ENCODE results near the gene EDRF1. TPM values are rescaled to one million over a fixed set of nuclear protein-coding genes. Genes with fewer than 3 reads are reported as not detected.

Gene EDRF1
- total RNA-seq, 3 donors from 2014 or later (not counting 1 experiment from before 2014, with no cell fraction given): 40.6 to 66.2 (median 57.5) TPM

- H3K36me3 ChIP-seq (ENCODE audit: control insufficient read depth, insufficient read depth, low read length): no peaks in the 10 kb centered on the region
- WGBS (ENCODE audit: insufficient coverage): 91% methylated on average over 11 of the region's 11 CpGs
- H3K4me3 ChIP-seq (ENCODE audit: low read length): no peak overlapping the region
- intact Hi-C loops (cut with micrococcal nuclease): no loop called here
- Mint-ChIP-seq H3K9me3 (no peaks in the 10 kb centered on the region), H3K36me3 (no peaks in the 10 kb centered on the region), H3K27me3 (ENCODE audit: low read depth in 2 of 2) (no peaks in the 10 kb centered on the region), H3K4me1 (peaks cover 0 to 2% of the 10 kb centered on the region in 2 donors), H3K4me3 (no peak overlapping the region), H3K27ac (no peak overlapping the region)
- no peak for TF ChIP-seq CTCF (IDR thresholded peaks at IDR 0.05)
- H3K27me3 ChIP-seq (ENCODE audit: control insufficient read depth, insufficient read depth, low read length): no peaks in the 10 kb centered on the region
- H3K4me1 ChIP-seq (ENCODE audit: control insufficient read depth, insufficient read depth, low read length): peaks cover 2% of the 10 kb centered on the region
- no peak for DNase-seq
- no peaks in the 10 kb centered on the region for H3K9me3 ChIP-seq (ENCODE audit: control insufficient read depth, insufficient read depth, low read length)
- ATAC-seq: no peak
- no peak overlapping the region for H3K27ac ChIP-seq (ENCODE audit: low read length)
Measured at GRCh38 chr10:125782054-125782453, 62.5 kb downstream of the EDRF1 start.

DNA sequence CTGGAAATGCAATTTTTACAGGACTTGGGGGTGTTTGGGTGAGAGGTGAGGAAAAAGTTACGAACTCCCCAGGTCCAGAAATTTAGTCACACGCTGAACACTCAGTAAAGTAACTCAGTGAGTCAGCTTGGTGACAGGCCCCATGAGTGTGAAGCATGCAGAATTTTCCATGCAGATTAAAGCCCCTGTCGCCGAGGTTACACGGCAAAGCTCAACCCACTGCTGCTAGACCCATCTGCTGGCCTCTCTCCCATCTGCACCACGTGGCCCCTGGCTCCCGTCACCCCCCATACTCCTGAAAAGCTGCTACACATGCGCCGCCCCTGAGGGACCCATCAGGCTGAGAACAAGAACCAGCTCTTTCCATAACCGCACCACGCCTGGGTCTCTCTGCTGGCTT lies 63.1 kb downstream of the EDRF1 start:
- no peaks in the 10 kb centered on the region for H3K36me3 Mint-ChIP-seq
- no peak for TF ChIP-seq CTCF (IDR thresholded peaks at IDR 0.05)
- H3K4me1 Mint-ChIP-seq: peaks cover 4 to 7% of the 10 kb centered on the region in 2 donors
- H3K9me3 Mint-ChIP-seq: no peaks in the 10 kb centered on the region
- no peaks in the 10 kb centered on the region for H3K27me3 ChIP-seq (ENCODE audit: control insufficient read depth, insufficient read depth, low read length)
- no peak for DNase-seq
- H3K27ac ChIP-seq (ENCODE audit: low read length): no peak overlapping the region
- peaks cover 6% of the 10 kb centered on the region for H3K4me1 ChIP-seq (ENCODE audit: control insufficient read depth, insufficient read depth, low read length)
- ATAC-seq: no peak
- WGBS (ENCODE audit: insufficient coverage): 94% methylated on average over 11 of the region's 11 CpGs
- intact Hi-C loops (cut with micrococcal nuclease): no loop called here
- peak overlapping the region in 1 of 2 donors; percentile 33 for H3K27ac Mint-ChIP-seq
- no peak overlapping the region for H3K4me3 ChIP-seq (ENCODE audit: low read length)
- no peaks in the 10 kb centered on the region for H3K27me3 Mint-ChIP-seq (ENCODE audit: low read depth in 2 of 2)
- no peaks in the 10 kb centered on the region for H3K36me3 ChIP-seq (ENCODE audit: control insufficient read depth, insufficient read depth, low read length)
- H3K9me3 ChIP-seq (ENCODE audit: control insufficient read depth, insufficient read depth, low read length): no peaks in the 10 kb centered on the region
- no peak overlapping the region for H3K4me3 Mint-ChIP-seq

GRCh38 chr10:125783408-125783807 lies 63.9 kb downstream of the EDRF1 start:
- no peak overlapping the region for H3K27ac ChIP-seq (ENCODE audit: low read length)
- intact Hi-C loops (cut with micrococcal nuclease): no loop called here
- DNase-seq (no peak), ATAC-seq (no peak)
- Mint-ChIP-seq H3K27me3 (ENCODE audit: low read depth in 2 of 2) (no peaks in the 10 kb centered on the region), H3K36me3 (no peaks in the 10 kb centered on the region), H3K4me1 (peaks cover 9 to 12% of the 10 kb centered on the region in 2 donors), H3K27ac (no peak overlapping the region), H3K4me3 (no peak overlapping the region), H3K9me3 (no peaks in the 10 kb centered on the region)
- no peaks in the 10 kb centered on the region for H3K9me3 ChIP-seq (ENCODE audit: control insufficient read depth, insufficient read depth, low read length)
- peaks cover 13% of the 10 kb centered on the region for H3K4me1 ChIP-seq (ENCODE audit: control insufficient read depth, insufficient read depth, low read length)
- H3K4me3 ChIP-seq (ENCODE audit: low read length): no peak overlapping the region
- H3K36me3 ChIP-seq (ENCODE audit: control insufficient read depth, insufficient read depth, low read length): no peaks in the 10 kb centered on the region
- WGBS (ENCODE audit: insufficient coverage): 93% methylated on average over 7 of the region's 7 CpGs
- no peak for TF ChIP-seq CTCF (IDR thresholded peaks at IDR 0.05)
- no peaks in the 10 kb centered on the region for H3K27me3 ChIP-seq (ENCODE audit: control insufficient read depth, insufficient read depth, low read length)

DNA sequence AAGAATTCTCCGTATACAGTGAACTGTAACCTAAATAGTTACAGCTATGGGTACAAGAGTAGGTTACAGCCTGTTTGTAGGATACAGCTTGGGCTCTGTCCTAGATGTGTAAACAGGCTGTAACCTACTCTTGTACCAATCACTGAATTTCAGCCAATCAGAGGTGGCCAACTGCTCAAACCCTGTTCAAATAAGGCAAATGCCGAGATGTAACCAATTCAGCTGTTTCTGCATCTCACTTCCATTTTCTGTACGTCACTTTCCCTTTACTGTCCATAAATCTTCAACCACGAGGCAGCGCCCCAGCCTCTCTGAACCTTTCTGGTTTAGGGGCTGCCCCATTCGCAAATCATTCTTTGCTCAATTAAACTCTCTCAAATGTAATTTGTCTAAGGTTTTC lies 64.4 kb downstream of the EDRF1 start:
- Mint-ChIP-seq H3K9me3 (no peaks in the 10 kb centered on the region), H3K27me3 (ENCODE audit: low read depth in 2 of 2) (no peaks in the 10 kb centered on the region), H3K36me3 (no peaks in the 10 kb centered on the region), H3K27ac (no peak overlapping the region), H3K4me1 (peaks cover 14 to 15% of the 10 kb centered on the region in 2 donors), H3K4me3 (no peak overlapping the region)
- no peak for TF ChIP-seq CTCF (IDR thresholded peaks at IDR 0.05)
- Histone ChIP-seq H3K36me3 (ENCODE audit: control insufficient read depth, insufficient read depth, low read length) (no peaks in the 10 kb centered on the region), H3K4me3 (ENCODE audit: low read length) (no peak overlapping the region), H3K9me3 (ENCODE audit: control insufficient read depth, insufficient read depth, low read length) (no peaks in the 10 kb centered on the region), H3K4me1 (ENCODE audit: control insufficient read depth, insufficient read depth, low read length) (peaks cover 19% of the 10 kb centered on the region), H3K27me3 (ENCODE audit: control insufficient read depth, insufficient read depth, low read length) (no peaks in the 10 kb centered on the region), H3K27ac (ENCODE audit: low read length) (no peak overlapping the region)
- no peak for DNase-seq
- WGBS (ENCODE audit: insufficient coverage): 41% methylated on average over 6 of the region's 6 CpGs
- no peak for ATAC-seq
- intact Hi-C loops (cut with micrococcal nuclease): no loop called here

All from natural killer cell (primary cell).